ENCODE data around the gene NSUN3. TPM values are rescaled to one million over a fixed set of nuclear protein-coding genes. Genes with fewer than 3 reads are reported as not detected.
"Not testable (repeated sequence)": the region's sequence is repeated elsewhere in the genome, so short reads cannot be mapped to it uniquely, and the experiment has no call there.

The NSUN3 gene
- total and polyA plus RNA-seq, 5 donors from 2014 or later = 9.8 to 26.2 (median 12.0) TPM

DNA sequence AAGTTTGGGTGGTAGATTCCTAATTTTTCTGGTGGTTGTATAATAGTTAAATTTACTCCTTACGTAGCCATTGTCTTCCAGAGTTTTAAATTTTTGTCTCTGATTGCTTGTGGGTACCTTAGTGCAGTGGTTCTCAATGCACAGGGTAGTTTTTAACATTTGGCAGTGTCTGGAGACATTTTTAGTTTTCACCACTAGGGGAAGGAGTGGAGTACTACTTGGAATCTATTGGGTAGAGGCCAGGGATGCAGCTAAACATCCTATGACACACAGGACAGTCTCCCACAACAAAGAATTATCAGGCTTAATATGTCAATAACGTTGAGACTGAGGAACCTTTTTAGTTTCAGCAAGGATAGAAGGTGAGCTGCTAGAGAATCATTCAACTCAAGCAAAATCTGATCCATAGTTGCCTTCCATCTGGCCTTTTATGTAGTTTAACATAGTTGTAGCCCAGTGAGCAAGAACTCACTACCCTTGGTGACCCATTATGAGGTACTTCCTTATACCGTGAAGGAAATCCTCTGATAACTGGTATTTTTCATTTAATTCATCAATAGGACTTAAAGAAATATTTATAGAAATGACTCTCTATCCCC is 25.9 kb upstream of the NSUN3 start:
- DNase-seq (peak in 1 of 3 donors; percentile 29), ATAC-seq (ENCODE audit: low read depth in 2 of 2) (no peak)
- H3K4me3 Mint-ChIP-seq = no peak overlapping the region
- H3K4me1 Mint-ChIP-seq = peaks cover 0 to 9% (median 4%) of the 10 kb centered on the region in 4 donors
- no peaks in the 10 kb centered on the region for H3K9me3 Mint-ChIP-seq
- H3K27me3 Mint-ChIP-seq = no peaks in the 10 kb centered on the region
- H3K36me3 Mint-ChIP-seq = peaks cover 5% of the 10 kb centered on the region
- H3K27ac Mint-ChIP-seq = no peak overlapping the region
- Histone ChIP-seq H3K4me3 (ENCODE audit: low read depth, low read length) (no peak overlapping the region), H3K27me3 (ENCODE audit: control insufficient read depth, insufficient read depth, low read length) (no peaks in the 10 kb centered on the region), H3K9me3 (ENCODE audit: control insufficient read depth in 2 of 2, low read length in 2 of 2) (no peaks in the 10 kb centered on the region), H3K36me3 (ENCODE audit: control insufficient read depth, insufficient read depth, low read length) (no peaks in the 10 kb centered on the region), H3K27ac (ENCODE audit: insufficient read depth, low read length, poor library complexity, severe bottlenecking) (no peak overlapping the region), H3K4me1 (ENCODE audit: control insufficient read depth, insufficient read depth, low read length, poor library complexity, severe bottlenecking) (no peaks in the 10 kb centered on the region)

DNA sequence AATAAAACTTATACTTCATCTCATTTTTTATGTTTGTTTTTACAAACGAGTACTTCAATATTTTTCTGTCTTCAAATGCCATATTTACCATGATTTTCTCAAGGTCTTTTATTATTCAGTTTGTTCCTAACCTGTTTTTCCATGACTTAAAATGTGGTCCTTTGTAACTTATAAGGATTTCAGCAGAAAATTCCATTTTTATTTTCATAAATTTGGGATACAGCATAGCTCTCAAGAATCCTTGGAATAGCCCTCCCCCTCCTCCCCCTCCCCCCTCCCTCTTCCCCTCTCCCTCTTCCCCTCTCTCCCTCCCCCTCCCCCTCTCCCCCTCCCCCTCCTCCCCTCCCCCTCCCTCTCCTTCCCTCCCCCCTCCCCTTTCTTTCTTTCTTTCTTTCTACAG is 19.6 kb upstream of the NSUN3 start:
- H3K4me3 ChIP-seq (ENCODE audit: low read depth, low read length) = no peak overlapping the region
- peaks cover 0 to 4% (median 0%) of the 10 kb centered on the region in 4 donors for H3K4me1 Mint-ChIP-seq
- DNase-seq = no peak
- no peaks in the 10 kb centered on the region for H3K9me3 ChIP-seq (ENCODE audit: control insufficient read depth in 2 of 2, low read length in 2 of 2)
- no peaks in the 10 kb centered on the region for H3K27me3 ChIP-seq (ENCODE audit: control insufficient read depth, insufficient read depth, low read length)
- no peaks in the 10 kb centered on the region for H3K36me3 ChIP-seq (ENCODE audit: control insufficient read depth, insufficient read depth, low read length)
- H3K27ac ChIP-seq (ENCODE audit: insufficient read depth, low read length, poor library complexity, severe bottlenecking) = no peak overlapping the region
- H3K4me3 Mint-ChIP-seq = no peak overlapping the region
- H3K36me3 Mint-ChIP-seq = peaks cover 3% of the 10 kb centered on the region
- H3K27ac Mint-ChIP-seq = no peak overlapping the region
- H3K9me3 Mint-ChIP-seq = peaks cover 0 to 1% (median 0%) of the 10 kb centered on the region in 7 donors
- H3K27me3 Mint-ChIP-seq = no peaks in the 10 kb centered on the region
- H3K4me1 ChIP-seq (ENCODE audit: control insufficient read depth, insufficient read depth, low read length, poor library complexity, severe bottlenecking) = no peaks in the 10 kb centered on the region
- no peak for ATAC-seq (ENCODE audit: low read depth in 2 of 2)

DNA sequence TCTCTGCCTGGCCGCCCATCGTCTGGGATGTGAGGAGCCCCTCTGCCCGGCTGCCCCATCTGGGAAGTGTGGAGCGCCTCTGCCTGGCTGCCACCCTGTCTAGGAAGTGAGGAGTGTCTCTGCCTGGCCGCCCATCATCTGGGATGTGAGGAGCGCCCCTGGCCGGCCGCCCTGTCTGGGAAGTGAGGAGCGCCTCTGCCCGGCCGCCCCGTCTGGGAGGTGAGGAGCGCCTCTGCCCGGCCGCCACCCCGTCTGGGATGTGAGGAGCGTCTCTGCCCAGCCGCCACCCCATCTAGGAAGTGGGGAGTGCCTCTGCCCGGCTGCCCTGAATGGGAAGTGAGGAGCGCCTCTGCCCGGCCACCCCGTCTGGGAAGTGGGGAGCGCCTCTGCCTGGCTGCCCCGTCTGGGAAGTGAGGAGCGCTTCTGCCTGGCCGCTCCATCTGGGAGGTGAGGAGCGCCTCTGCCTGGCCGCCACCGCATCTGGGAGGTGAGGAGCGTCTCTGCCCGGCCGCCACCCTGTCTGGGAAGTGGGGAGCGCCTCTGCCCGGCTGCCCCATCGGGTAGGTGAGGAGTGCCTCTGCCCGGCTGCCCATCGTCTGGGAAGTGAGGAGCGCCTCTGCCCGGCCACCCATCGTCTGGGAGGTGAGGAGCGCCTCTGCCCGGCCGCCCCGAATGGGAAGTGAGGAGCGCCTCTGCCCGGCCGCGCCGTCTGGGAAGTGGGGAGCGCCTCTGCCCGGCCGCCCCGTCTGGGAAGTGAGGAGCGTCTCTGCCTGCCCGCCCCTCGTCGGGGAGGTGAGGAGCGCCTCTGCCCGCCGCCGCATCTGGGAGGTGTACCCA is 18.5 kb upstream of the NSUN3 start:
- not testable (repeated sequence) for H3K9me3 ChIP-seq (ENCODE audit: control insufficient read depth in 2 of 2, low read length in 2 of 2); H3K4me3 ChIP-seq (ENCODE audit: low read depth, low read length); H3K36me3 Mint-ChIP-seq; H3K4me3 Mint-ChIP-seq; H3K27me3 ChIP-seq (ENCODE audit: control insufficient read depth, insufficient read depth, low read length); H3K27ac Mint-ChIP-seq; DNase-seq; H3K36me3 ChIP-seq (ENCODE audit: control insufficient read depth, insufficient read depth, low read length); H3K27ac ChIP-seq (ENCODE audit: insufficient read depth, low read length, poor library complexity, severe bottlenecking); H3K4me1 ChIP-seq (ENCODE audit: control insufficient read depth, insufficient read depth, low read length, poor library complexity, severe bottlenecking); H3K9me3 Mint-ChIP-seq; ATAC-seq (ENCODE audit: low read depth in 2 of 2); H3K4me1 Mint-ChIP-seq; H3K27me3 Mint-ChIP-seq

DNA sequence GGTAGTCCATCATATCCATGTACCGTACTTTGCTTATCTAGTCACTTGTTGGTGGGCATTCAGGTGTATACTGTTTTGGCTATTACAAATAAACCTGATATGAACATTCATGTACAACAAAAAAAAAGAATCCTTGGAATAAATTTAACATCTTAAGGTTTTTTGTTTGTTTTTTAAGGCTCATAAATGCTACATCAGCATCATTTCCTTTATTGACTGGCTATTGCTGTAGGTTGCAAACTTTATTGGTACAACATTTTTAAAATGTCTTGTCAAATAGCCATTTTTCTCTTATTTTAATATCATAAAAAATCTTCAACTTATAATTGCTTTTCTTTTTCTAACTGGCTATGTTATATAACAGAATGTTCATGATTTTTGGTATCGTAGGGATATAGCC is 16.3 kb upstream of the NSUN3 start:
- Mint-ChIP-seq H3K9me3 (peaks cover 0 to 1% (median 0%) of the 10 kb centered on the region in 7 donors), H3K4me3 (no peak overlapping the region), H3K4me1 (peaks cover 0 to 4% (median 0%) of the 10 kb centered on the region in 4 donors), H3K27ac (no peak overlapping the region), H3K27me3 (no peaks in the 10 kb centered on the region), H3K36me3 (peaks cover 3% of the 10 kb centered on the region)
- H3K27me3 ChIP-seq (ENCODE audit: control insufficient read depth, insufficient read depth, low read length) = no peaks in the 10 kb centered on the region
- no peak for ATAC-seq (ENCODE audit: low read depth in 2 of 2)
- H3K36me3 ChIP-seq (ENCODE audit: control insufficient read depth, insufficient read depth, low read length) = no peaks in the 10 kb centered on the region
- H3K9me3 ChIP-seq (ENCODE audit: control insufficient read depth in 2 of 2, low read length in 2 of 2) = no peaks in the 10 kb centered on the region
- H3K27ac ChIP-seq (ENCODE audit: insufficient read depth, low read length, poor library complexity, severe bottlenecking) = no peak overlapping the region
- no peak overlapping the region for H3K4me3 ChIP-seq (ENCODE audit: low read depth, low read length)
- H3K4me1 ChIP-seq (ENCODE audit: control insufficient read depth, insufficient read depth, low read length, poor library complexity, severe bottlenecking) = no peaks in the 10 kb centered on the region
- DNase-seq = no peak

DNA sequence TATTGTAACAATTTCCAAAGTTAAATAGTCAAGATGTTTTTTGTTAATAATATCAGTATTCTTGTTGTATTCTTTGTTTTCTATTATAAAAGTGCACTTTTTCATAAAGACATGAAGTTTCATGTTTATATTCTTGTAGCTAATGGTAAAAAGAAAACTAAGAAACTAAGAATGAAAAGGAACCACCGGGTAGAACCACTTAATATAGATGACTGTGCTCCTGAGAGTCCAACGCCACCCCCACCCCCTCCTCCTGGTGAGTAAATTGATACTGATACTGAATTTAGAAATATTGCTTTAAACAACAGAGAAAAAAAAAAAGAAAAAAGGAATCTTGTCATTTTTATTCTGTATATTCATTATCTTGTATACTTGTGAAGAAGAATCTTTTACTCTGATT is 13.6 kb upstream of the NSUN3 start:
- peaks cover 0 to 5% (median 2%) of the 10 kb centered on the region in 4 donors for H3K4me1 Mint-ChIP-seq
- no peak for DNase-seq
- Histone ChIP-seq H3K4me3 (ENCODE audit: low read depth, low read length) (no peak overlapping the region), H3K27ac (ENCODE audit: insufficient read depth, low read length, poor library complexity, severe bottlenecking) (no peak overlapping the region), H3K27me3 (ENCODE audit: control insufficient read depth, insufficient read depth, low read length) (no peaks in the 10 kb centered on the region), H3K9me3 (ENCODE audit: control insufficient read depth in 2 of 2, low read length in 2 of 2) (no peaks in the 10 kb centered on the region), H3K36me3 (ENCODE audit: control insufficient read depth, insufficient read depth, low read length) (no peaks in the 10 kb centered on the region), H3K4me1 (ENCODE audit: control insufficient read depth, insufficient read depth, low read length, poor library complexity, severe bottlenecking) (no peaks in the 10 kb centered on the region)
- no peak overlapping the region for H3K4me3 Mint-ChIP-seq
- H3K9me3 Mint-ChIP-seq = no peaks in the 10 kb centered on the region
- no peak for ATAC-seq (ENCODE audit: low read depth in 2 of 2)
- H3K27me3 Mint-ChIP-seq = no peaks in the 10 kb centered on the region
- no peak overlapping the region for H3K27ac Mint-ChIP-seq
- peaks cover 7% of the 10 kb centered on the region for H3K36me3 Mint-ChIP-seq

DNA sequence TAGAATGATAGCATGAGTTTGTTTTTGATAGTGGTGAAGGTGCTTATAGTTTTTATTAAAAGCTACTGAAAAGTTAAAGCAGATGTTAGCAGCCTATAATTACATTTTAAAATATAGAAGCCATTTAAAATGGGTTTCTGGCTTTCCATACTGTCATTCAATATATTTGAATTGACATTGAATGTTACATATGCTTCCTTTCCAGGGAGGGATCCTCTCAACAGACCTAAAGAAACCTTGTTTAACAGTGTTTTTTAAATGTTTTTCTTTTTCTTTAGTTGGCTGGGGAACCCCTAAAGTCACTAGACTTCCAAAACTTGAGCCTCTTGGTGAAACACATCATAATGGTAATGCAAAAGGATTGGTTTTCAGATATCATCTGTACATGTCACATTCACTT is 12.3 kb upstream of the NSUN3 start:
- H3K27ac ChIP-seq (ENCODE audit: insufficient read depth, low read length, poor library complexity, severe bottlenecking) = no peak overlapping the region
- no peaks in the 10 kb centered on the region for H3K27me3 Mint-ChIP-seq
- H3K4me1 ChIP-seq (ENCODE audit: control insufficient read depth, insufficient read depth, low read length, poor library complexity, severe bottlenecking) = no peaks in the 10 kb centered on the region
- H3K9me3 Mint-ChIP-seq = no peaks in the 10 kb centered on the region
- no peak overlapping the region for H3K27ac Mint-ChIP-seq
- H3K36me3 ChIP-seq (ENCODE audit: control insufficient read depth, insufficient read depth, low read length) = no peaks in the 10 kb centered on the region
- H3K4me3 Mint-ChIP-seq = no peak overlapping the region
- peaks cover 4% of the 10 kb centered on the region for H3K36me3 Mint-ChIP-seq
- no peaks in the 10 kb centered on the region for H3K27me3 ChIP-seq (ENCODE audit: control insufficient read depth, insufficient read depth, low read length)
- no peaks in the 10 kb centered on the region for H3K9me3 ChIP-seq (ENCODE audit: control insufficient read depth in 2 of 2, low read length in 2 of 2)
- no peak overlapping the region for H3K4me3 ChIP-seq (ENCODE audit: low read depth, low read length)
- ATAC-seq (ENCODE audit: low read depth in 2 of 2) = no peak
- peaks cover 0 to 5% (median 2%) of the 10 kb centered on the region in 4 donors for H3K4me1 Mint-ChIP-seq
- no peak for DNase-seq

DNA sequence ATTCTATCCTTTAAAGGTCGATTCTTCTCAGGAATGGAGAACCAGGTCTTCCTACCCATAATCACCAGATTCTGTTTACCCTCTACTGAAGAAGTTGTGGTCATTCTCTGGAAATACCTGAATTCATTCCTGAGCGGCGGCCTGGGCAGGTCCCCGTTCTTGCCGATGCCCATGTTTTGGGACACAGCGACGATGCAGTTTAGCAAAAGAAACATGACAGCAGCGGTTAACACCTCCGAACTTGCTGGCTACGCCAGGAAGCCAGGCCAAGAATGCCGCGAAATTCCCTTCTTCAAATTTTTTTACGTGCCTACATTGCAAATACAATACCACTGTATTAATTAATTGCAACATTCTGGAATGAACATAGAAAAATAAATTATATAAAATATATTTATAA is 1.6 kb upstream of the NSUN3 start:
- no peak for ATAC-seq (ENCODE audit: low read depth in 2 of 2)
- H3K9me3 Mint-ChIP-seq = no peaks in the 10 kb centered on the region
- H3K27me3 Mint-ChIP-seq = no peaks in the 10 kb centered on the region
- no peaks in the 10 kb centered on the region for H3K9me3 ChIP-seq (ENCODE audit: control insufficient read depth in 2 of 2, low read length in 2 of 2)
- peaks cover 41% of the 10 kb centered on the region for H3K4me1 ChIP-seq (ENCODE audit: control insufficient read depth, insufficient read depth, low read length, poor library complexity, severe bottlenecking)
- H3K4me3 ChIP-seq (ENCODE audit: low read depth, low read length) = no peak overlapping the region
- H3K27me3 ChIP-seq (ENCODE audit: control insufficient read depth, insufficient read depth, low read length) = no peaks in the 10 kb centered on the region
- DNase-seq = no peak
- H3K27ac ChIP-seq (ENCODE audit: insufficient read depth, low read length, poor library complexity, severe bottlenecking) = peak overlapping the region; percentile 97
- H3K36me3 Mint-ChIP-seq = peaks cover 41% of the 10 kb centered on the region
- H3K27ac Mint-ChIP-seq = peak overlapping the region in 1 of 3 donors; percentile 41
- H3K4me3 Mint-ChIP-seq = peak overlapping the region in 2 of 4 donors; percentile 12 to 29
- H3K36me3 ChIP-seq (ENCODE audit: control insufficient read depth, insufficient read depth, low read length) = no peaks in the 10 kb centered on the region
- H3K4me1 Mint-ChIP-seq = peaks cover 30 to 59% (median 50%) of the 10 kb centered on the region in 4 donors
